HuH-7 (cell line): ENCODE measurements around the gene DDX23.
"Not testable (repeated sequence)": the region's sequence is repeated elsewhere in the genome, so short reads cannot be mapped to it uniquely, and the experiment has no call there.

Source experiments
- DNase-seq: peaks from one replicate; pipeline ENCODE4 v3.0.0; 2011; ENCODE audit warnings: low spot score

DDX23 gene

DNA sequence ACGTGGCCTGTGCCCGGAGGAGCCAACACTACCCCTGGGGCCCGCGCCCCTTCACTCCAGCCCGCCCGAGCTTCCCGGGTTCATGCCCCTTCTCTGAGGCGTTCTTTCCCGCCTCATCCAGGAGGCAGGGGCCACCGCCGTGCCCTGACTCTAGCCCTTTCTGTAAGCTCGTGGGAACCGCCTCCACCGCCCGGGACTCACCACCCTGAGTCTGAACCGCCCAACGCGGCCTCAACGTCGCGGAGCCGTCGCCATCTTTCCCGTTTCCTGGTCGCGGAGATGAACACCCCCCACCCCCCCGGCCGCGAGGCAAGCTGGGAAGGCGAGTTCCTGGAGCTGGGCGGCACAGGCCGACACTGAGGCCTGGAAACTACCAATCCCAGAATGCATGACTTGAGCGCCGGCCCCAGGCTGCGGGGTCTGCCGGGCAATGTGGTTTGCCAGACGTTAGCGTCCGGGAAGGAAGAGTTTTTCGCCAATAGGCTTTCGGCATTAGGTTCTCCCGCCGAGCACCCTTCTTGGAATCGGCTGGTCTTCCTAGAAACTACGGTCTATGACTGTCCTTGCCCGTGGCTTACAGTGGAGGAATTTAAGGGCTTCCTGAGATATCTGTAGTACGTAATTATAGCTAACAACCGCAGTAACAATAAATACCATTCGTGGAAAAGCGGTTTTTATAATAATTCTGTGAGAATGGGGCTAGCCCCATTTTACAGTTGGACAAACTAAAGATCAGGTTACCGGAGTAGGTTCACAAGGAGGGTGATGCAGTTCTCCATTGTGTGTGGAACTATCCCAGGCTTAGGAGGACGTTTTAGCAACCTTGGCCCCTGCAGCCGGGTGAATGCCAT lies at the start of gene DDX23:
Gene DDX23, minus strand, starts transcription at position 281 of the 851 bp plus-strand sequence. CDS start 6,381 bp downstream, outside the sequence.
- peak; percentile 97 for DNase-seq

DNA sequence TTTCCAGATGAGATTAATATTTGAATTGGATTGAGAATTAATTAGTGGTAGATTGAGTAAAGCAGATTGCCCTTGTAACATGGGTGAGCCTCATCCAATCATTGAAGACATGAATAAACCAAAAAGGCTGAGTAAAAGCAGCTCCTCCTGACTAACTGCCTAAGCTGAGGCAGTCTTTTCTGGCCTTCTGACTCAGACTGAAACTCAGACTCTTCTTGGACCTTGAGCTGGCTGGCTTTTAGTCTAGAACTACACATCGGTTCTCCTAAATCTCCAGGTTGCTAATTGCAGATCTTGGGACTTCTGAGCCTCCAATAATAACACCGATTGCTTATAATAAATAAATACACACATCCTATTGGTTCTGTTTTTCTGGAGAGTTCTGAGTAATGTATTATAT lies 49.3 kb upstream of the DDX23 start:
- no peak for DNase-seq

DNA sequence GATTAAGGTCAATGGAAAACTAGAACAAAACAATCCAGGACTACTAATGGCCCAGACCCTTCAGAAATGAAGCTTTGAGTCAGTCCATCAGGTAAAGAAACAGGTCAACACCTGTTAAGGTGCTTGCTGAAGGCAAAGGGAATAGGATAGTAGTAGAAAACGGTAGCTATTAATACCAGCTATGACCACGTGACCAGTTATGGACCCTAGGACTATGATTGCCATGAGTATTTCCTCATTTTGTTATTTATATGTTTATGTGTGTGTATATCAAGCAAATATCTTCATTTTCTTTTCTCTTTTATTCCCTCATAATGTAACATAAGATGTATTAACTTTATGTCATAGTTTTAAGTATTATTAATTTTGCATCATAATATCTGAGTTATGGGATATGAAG lies 47.7 kb upstream of the DDX23 start:
- DNase-seq = no peak

GRCh38 chr12:48894271-48894670 lies 42.3 kb upstream of the DDX23 start:
- no peak for DNase-seq

DNA sequence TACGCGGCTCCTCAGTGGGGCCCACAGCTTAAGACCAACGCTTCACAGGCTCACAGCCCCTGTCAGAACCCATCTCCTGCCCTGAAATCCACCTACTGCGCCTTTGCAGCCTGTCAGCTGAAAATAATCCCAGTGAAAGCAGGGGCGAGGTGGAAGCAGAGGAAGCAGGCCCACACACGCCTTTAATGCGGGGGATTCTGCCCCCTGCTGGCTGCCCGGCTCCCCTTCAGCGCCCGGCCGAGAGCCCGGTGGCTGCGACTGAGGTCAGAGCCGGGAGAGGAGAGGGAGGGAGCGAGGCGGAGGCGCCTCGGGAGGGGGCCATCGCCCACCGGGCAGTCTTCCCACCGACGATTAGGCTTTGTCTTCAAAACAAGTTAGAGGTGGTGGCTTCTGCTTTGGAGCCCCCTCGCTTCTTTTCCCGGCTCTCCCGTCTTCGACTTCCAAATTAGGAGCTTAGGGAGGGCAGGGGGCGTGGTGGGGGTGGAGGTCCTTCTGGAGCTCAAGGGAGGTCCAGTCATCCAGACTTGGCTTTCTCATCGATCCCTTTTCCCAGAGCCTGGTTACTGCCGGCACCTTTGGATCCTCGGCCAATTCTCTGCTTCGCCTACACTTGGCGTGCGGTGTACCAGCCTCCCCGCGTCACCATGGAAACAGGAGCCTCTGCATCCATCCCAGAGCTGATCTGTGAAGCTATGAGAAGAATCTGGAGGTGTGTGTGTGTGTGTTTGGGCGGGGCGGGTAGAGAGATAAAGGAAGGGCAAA lies 38.9 kb upstream of the DDX23 start:
- peak; percentile 76 for DNase-seq

- no peak for DNase-seq
Measured at GRCh38 chr12:48889679-48890078, 37.7 kb upstream of the DDX23 start.

DNA sequence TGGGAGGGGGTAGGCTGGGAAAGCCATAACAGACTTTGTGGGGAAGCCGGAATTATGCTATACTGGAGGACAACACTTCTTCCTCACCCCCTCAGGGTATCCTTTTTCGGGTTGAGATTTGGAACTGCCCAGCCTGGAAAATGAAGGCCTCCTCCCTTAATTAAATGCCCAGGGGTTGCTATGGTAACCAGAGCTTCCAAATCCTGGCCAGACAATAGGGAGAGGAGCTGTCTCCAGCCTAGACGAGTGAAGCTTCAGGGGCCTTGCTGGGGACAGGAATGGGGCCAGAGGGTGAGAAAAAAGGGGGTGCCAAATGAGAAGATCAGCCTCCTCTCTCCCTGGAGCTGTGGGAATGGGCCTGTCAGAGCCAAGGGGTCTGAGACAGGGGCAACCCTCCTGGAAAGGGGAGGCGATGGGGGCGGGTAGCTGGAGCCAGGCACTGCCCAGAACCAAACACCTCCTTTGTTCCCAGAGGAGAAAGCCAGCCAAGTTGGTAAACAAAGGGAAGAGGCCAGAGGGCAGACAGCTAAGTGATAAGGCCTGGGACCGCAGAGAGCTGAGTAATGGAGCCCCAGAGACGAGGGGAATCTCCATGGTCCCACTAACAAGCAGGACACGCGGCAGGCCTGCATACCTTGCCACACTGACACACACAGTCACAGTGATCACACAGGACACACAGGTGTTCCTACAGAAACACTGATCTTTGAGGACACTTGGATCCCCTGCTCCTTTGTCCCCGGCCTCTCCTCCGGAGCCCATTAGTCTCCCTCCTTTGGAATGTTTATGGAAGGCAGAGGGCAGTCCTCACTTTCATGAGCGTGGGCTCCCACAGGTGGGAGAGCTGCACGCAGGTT lies 31.6 kb upstream of the DDX23 start:
- DNase-seq = no peak

DNA sequence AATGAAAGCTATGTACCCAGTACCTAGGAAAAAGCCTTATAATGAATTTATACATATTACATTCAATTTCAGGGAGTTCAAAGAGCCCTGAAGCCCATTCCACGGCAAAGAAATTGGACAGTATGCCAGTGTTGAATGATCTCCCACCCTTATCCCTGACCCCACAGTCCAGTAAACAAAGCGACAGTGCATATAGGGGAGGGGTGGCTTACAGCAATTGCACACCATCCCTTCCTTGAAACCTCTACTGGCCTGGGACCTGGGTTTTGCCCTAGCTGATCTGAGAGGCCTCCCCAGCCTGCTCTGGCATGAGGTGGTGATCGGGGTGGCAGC lies 31.0 kb upstream of the DDX23 start:
- no peak for DNase-seq

GRCh38 chr12:48882315-48882687 lies 30.3 kb upstream of the DDX23 start:
- no peak for DNase-seq

DNA sequence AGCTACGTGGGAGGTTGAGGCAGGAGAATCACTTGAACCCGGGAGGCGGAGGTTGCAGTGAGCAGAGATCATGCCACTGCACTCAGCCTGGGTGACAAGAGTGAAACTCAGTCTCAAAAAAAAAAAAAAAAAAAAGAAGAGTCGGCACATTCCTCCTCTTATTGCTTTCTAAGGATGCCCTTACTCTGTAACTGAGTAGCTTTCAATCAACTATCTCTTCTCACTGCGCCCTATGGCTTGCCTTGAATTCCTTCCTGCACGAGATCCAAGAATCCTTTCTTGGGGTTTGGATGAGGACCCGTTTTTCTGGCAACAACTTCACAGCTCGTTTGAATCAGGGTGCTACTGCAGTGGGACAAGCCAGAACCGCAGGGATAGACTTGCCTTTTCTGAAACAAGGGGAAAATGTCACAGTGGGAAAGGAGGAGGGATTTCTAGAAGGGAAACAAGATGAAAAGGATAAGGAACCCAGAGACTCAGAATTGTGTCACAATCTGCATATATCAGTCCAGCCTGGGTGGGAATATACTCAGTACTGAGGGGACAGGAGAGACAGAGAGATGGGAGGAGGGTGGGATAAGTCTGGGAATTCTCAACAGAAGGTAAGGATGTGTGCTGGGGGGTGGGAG lies 29.8 kb upstream of the DDX23 start:
- DNase-seq = no peak

DNA sequence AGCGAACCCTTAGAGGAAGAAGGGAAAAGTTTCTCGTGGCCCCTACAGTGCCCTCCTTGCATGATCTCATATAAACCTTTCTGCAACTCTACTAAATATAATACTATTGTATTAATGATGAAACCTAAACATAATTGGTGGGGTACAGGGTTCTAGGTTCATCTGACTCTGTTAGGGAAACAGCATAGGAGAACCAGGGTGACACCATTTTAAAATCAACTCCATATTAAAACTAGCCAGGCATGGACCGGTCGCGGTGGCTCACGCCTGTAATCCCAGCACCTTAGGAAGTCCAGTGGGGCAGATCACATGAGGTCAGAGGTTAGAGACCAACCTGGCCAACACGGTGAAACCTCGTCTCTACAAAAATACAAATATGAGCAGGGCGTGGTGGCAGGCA lies 28.7 kb upstream of the DDX23 start:
- DNase-seq = no peak

- DNase-seq = no peak
Measured at GRCh38 chr12:48878548-48878947, 26.6 kb upstream of the DDX23 start.

- no peak for DNase-seq
Measured at GRCh38 chr12:48875944-48876515, 24.1 kb upstream of the DDX23 start.

- DNase-seq = not testable (repeated sequence)
Measured at GRCh38 chr12:48873534-48873933, 21.6 kb upstream of the DDX23 start.

- no peak for DNase-seq
Measured at GRCh38 chr12:48873096-48873495, 21.1 kb upstream of the DDX23 start.

GRCh38 chr12:48869191-48869590 lies 17.2 kb upstream of the DDX23 start:
- no peak for DNase-seq

GRCh38 chr12:48868451-48868850 lies 16.5 kb upstream of the DDX23 start:
- no peak for DNase-seq

- DNase-seq = no peak
Measured at GRCh38 chr12:48866052-48866711, 14.2 kb upstream of the DDX23 start.

GRCh38 chr12:48865281-48866051 lies 13.5 kb upstream of the DDX23 start, which contains the start of gene RND1:
TSS of gene RND1 (minus strand) at chr12:48865870. CDS start at chr12:48865767, 103 bp downstream.
- DNase-seq = peak; percentile 85

GRCh38 chr12:48863291-48863690 lies 11.3 kb upstream of the DDX23 start:
- no peak for DNase-seq
